HepG2 (cell line): ENCODE measurements around the gene MT4. TPM values are rescaled to one million over a fixed set of nuclear protein-coding genes. Genes with fewer than 3 reads are reported as not detected.

Experiments
- CCDC6 ChIP-seq: sonication (generic); formaldehyde crosslinking; IDR thresholded peaks from 2 replicates; pipeline ENCODE4 v1.8.1; 2022; ENCODE audit warnings: mild to moderate bottlenecking, missing genetic modification reagents, moderate library complexity
- EEA1 ChIP-seq: sonication (generic); formaldehyde crosslinking; IDR thresholded peaks from 2 replicates; pipeline ENCODE4 v1.5.1; 2020; ENCODE audit warnings: mild to moderate bottlenecking, missing genetic modification reagents, borderline replicate concordance
- GATAD1 ChIP-seq: IDR thresholded peaks from 2 replicates; pipeline ENCODE4 v1.6.1; 2016; ENCODE audit warnings: missing genetic modification reagents, missing compliant biosample characterization
- KDM3A ChIP-seq: IDR thresholded peaks from 2 replicates; pipeline ENCODE4 v1.6.1; 2018; ENCODE audit warnings: low read depth, missing compliant biosample characterization
- PHB2 ChIP-seq: fragments of 450-650 bp; IDR thresholded peaks from 2 replicates; pipeline ENCODE4 v1.6.1; 2018; ENCODE audit not compliant: partially characterized antibody
- POLR2A ChIP-seq, 2 experiments: IDR thresholded peaks; 2 replicates each; pipeline ENCODE4 v1.6.1; 2011; ENCODE audit warnings: low read depth in 2 of 2, low read length in 2 of 2, mild to moderate bottlenecking in 1 of 2, moderate library complexity in 1 of 2; ENCODE audit not compliant: insufficient read depth in 1 of 2
- RBM39 ChIP-seq: fragments of 200-400 bp; formaldehyde crosslinking; IDR thresholded peaks from one replicate; pipeline ENCODE4 v1.6.1; 2018; ENCODE audit warnings: antibody characterized with exemption, mild to moderate bottlenecking, low read depth, low read length; ENCODE audit not compliant: poor library complexity, severe bottlenecking
- RERE ChIP-seq: IDR thresholded peaks from 2 replicates; pipeline ENCODE4 v1.6.1; 2016; ENCODE audit warnings: low read depth, missing genetic modification reagents, missing compliant biosample characterization
- RXRB ChIP-seq: IDR thresholded peaks from 2 replicates; pipeline ENCODE4 v1.6.1; 2016; ENCODE audit warnings: borderline replicate concordance, missing genetic modification reagents, missing compliant biosample characterization
- SMAD3 ChIP-seq: sonication (generic); formaldehyde crosslinking; IDR thresholded peaks from 2 replicates; pipeline ENCODE4 v1.4.0; 2020; ENCODE audit warnings: missing genetic modification reagents
- SP140L ChIP-seq: sonication (generic); formaldehyde crosslinking; IDR thresholded peaks from 2 replicates; pipeline ENCODE4 v1.4.0; 2020; ENCODE audit warnings: missing genetic modification reagents, borderline replicate concordance
- SRY ChIP-seq: sonication (generic); formaldehyde crosslinking; IDR thresholded peaks from 2 replicates; pipeline ENCODE4 v1.8.0; 2022; ENCODE audit warnings: mild to moderate bottlenecking, missing genetic modification reagents
- ZFP36 ChIP-seq: fragments of 150-350 bp; IDR thresholded peaks from 2 replicates; pipeline ENCODE4 v1.6.1; 2018; ENCODE audit warnings: borderline replicate concordance, low read length, low read depth; ENCODE audit not compliant: partially characterized antibody
- ZNF589 ChIP-seq: sonication (generic); formaldehyde crosslinking; conservative IDR thresholded peaks from 2 replicates; pipeline ENCODE4 v1.8.0; 2022; ENCODE audit warnings: mild to moderate bottlenecking, moderate library complexity, missing genetic modification reagents
- ZNF607 ChIP-seq: sonication (generic); formaldehyde crosslinking; IDR thresholded peaks from 2 replicates; pipeline ENCODE4 v1.5.1; 2020; ENCODE audit warnings: missing genetic modification reagents, mild to moderate bottlenecking, borderline replicate concordance
- ZNF7 ChIP-seq: IDR thresholded peaks from 2 replicates; pipeline ENCODE4 v1.6.1; 2016; ENCODE audit warnings: missing biosample characterization, missing genetic modification reagents
- ZNF788 ChIP-seq: sonication (generic); formaldehyde crosslinking; IDR thresholded peaks from 2 replicates; pipeline ENCODE4 v1.5.0; 2020; ENCODE audit warnings: mild to moderate bottlenecking, missing genetic modification reagents, borderline replicate concordance
- ZNF792 ChIP-seq: IDR thresholded peaks from 2 replicates; pipeline ENCODE4 v1.6.1; 2016
- polyA plus RNA-seq, 8 experiments: library from polyadenylated mRNA; depleted of rRNA in 3 of 8; stranded (reverse) in 7 of 8; unstranded in 1 of 8; fragments of >200 nt; fragmentation: Illumina TruSeq in 4 of 8; extraction: Trizol in 4 of 8; gene quantifications; 2 replicates each; pipeline versions ENCODE4 v1.2.1 to v1.2.3, GENCODE V29; 2011 to 2016; ENCODE audit warnings: low read depth in 4 of 8, missing spikeins in 1 of 8, mixed read lengths in 1 of 8; ENCODE audit not compliant: insufficient read depth in 1 of 8
- total RNA-seq, 5 experiments: library from RNA; depleted of rRNA; stranded (reverse); fragments of >200 nt; fragmentation: Illumina TruSeq; extraction: Trizol; gene quantifications; 2 replicates each; pipeline ENCODE4 v1.2.3, GENCODE V29; 2016; ENCODE audit warnings: low read depth in 1 of 5
- TF ChIP-seq, protein P1 (sequence below): IDR thresholded peaks from 2 replicates; pipeline ENCODE4 v1.6.1; 2012; ENCODE audit warnings: low read depth, low read length, improper control_type of control experiment
- TF ChIP-seq, protein P2 (sequence below): sonication (generic); formaldehyde crosslinking; IDR thresholded peaks from 2 replicates; pipeline ENCODE4 v1.5.0; 2020; ENCODE audit warnings: missing genetic modification reagents
- TF ChIP-seq, protein P3 (sequence below): sonication (generic); formaldehyde crosslinking; IDR thresholded peaks from 2 replicates; pipeline ENCODE4 v1.8.1; 2023; ENCODE audit warnings: mild to moderate bottlenecking, moderate library complexity, missing genetic modification reagents

Gene MT4
- total and polyA plus RNA-seq, 2 of the 13 experiments (the other 11 are each of a cell fraction or from before 2014, with no cell fraction given) = not detected

DNA sequence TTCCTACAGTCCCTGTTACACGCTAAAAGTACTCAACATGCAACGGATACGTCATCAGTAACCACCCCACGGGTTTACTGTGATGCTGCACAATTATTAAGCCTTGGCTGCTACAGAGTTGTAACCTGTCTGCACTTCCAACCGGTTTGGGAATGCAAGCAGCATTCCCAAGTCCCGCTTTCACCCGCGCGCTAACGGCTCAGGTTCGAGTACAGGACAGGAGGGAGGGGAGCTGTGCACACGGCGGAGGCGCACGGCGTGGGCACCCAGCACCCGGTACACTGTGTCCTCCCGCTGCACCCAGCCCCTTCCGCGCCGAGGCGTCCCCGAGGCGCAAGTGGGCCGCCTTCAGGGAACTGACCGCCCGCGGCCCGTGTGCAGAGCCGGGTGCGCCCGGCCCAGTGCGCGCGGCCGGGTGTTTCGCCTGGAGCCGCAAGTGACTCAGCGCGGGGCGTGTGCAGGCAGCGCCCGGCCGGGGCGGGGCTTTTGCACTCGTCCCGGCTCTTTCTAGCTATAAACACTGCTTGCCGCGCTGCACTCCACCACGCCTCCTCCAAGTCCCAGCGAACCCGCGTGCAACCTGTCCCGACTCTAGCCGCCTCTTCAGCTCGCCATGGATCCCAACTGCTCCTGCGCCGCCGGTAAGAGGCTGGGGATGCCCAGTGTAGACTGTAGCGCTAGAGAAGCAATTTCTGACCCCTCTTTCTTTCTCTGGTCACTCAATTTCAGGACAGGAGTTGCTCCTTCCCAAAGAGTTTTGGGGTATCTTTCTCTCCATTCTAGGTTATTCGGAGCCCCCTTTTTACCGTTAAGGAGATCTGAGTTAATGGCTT lies 43.4 kb downstream of the MT4 start, which contains the start of gene MT2A (continued):
- peak; percentile 89; the same call in 1 of the 2 replicates for TF ChIP-seq ZNF589 (CRISPR knock-in tag)
- no peak; the same call in 1 of the 2 replicates for TF ChIP-seq RXRB (CRISPR knock-in tag)
- no peak; the same call in 1 of the 2 replicates for TF ChIP-seq SMAD3 (CRISPR knock-in tag)
- TF ChIP-seq CCDC6 = peak; percentile 78; the same call in 1 of the 2 replicates
- TF ChIP-seq, protein P1, sequence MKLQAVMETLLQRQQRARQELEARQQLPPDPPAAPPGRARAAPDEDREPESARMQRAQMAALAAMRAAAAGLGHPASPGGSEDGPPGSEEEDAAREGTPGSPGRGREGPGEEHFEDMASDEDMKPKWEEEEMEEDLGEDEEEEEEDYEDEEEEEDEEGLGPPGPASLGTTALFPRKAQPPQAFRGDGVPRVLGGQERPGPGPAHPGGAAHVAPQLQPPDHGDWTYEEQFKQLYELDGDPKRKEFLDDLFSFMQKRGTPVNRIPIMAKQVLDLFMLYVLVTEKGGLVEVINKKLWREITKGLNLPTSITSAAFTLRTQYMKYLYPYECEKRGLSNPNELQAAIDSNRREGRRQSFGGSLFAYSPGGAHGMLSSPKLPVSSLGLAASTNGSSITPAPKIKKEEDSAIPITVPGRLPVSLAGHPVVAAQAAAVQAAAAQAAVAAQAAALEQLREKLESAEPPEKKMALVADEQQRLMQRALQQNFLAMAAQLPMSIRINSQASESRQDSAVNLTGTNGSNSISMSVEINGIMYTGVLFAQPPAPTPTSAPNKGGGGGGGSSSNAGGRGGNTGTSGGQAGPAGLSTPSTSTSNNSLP = no peak; the same call in 1 of the 2 replicates
- TF ChIP-seq, protein P2, sequence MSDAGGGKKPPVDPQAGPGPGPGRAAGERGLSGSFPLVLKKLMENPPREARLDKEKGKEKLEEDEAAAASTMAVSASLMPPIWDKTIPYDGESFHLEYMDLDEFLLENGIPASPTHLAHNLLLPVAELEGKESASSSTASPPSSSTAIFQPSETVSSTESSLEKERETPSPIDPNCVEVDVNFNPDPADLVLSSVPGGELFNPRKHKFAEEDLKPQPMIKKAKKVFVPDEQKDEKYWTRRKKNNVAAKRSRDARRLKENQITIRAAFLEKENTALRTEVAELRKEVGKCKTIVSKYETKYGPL = no peak
- 0 out of 2 replicates have a peak, but pooled peaks have one; percentile 73 for TF ChIP-seq EEA1
- TF ChIP-seq RERE (CRISPR knock-in tag) = no peak
- TF ChIP-seq, protein P3, sequence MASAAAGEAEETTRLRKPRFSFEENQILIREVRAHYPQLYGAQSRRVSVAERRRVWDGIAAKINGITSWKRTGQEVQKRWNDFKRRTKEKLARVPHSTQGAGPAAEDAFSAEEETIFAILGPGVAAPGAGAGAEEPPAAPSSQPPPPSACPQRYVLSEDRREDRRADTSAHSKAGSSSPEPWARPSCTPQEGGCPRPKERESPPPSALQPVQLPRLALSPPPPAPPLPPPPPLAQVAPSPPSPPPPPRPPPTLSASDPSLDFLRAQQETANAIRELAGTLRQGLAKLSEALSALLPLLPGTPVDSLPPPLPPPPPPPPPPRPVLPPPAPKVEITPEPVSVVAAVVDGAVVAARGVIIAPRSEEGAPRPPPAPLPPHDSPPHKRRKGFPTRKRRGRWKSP (CRISPR knock-in tag) = peak; percentile 99
- TF ChIP-seq RBM39 = peak; percentile 80
- no peak for TF ChIP-seq PHB2
- peak; percentile 56; the same call in 1 of the 2 replicates for TF ChIP-seq KDM3A (CRISPR knock-in tag)
- no peak for TF ChIP-seq SP140L
- TF ChIP-seq ZNF607 (CRISPR knock-in tag) = peak; percentile 89; the same call in 1 of the 2 replicates
- TF ChIP-seq ZFP36 = no peak
- no peak; the same call in 1 of the 2 replicates for TF ChIP-seq GATAD1 (CRISPR knock-in tag)
- TF ChIP-seq SRY (CRISPR knock-in tag) = peak; percentile 54; the same call in 1 of the 2 replicates
- TF ChIP-seq ZNF788 = peak; percentile 92
- peak; percentile 87 to 89 for TF ChIP-seq POLR2A (IDR thresholded peaks at IDR 0.05; ENCODE audit: insufficient read depth in 1 of 2, low read depth in 2 of 2, low read length in 2 of 2)
- TF ChIP-seq ZNF7 (CRISPR knock-in tag) = no peak
- TF ChIP-seq ZNF792 (CRISPR knock-in tag) = no peak
